Erythroblast (primary cell): Measurements from ENCODE around the gene ENPP7.

Experiments used
- GATA1 ChIP-seq: IDR thresholded peaks from 2 replicates; pipeline ENCODE4 v1.6.1; 2011; ENCODE audit warnings: low read depth, mild to moderate bottlenecking, control low read depth, low read length, moderate library complexity
- POLR2A ChIP-seq: IDR thresholded peaks from 2 replicates; pipeline ENCODE4 v1.6.1; 2011; ENCODE audit warnings: mild to moderate bottlenecking, low read length

- no peak for TF ChIP-seq POLR2A
- TF ChIP-seq GATA1: no peak
Observed at GRCh38 chr17:79757140-79757745, 26.5 kb downstream of the ENPP7 start.
